CD8-positive, alpha-beta memory T cell (primary cell): ENCODE data around the gene AHRR. TPM values are rescaled to one million over a fixed set of nuclear protein-coding genes. Genes with fewer than 3 reads are reported as not detected.

Source experiments
- CTCF ChIA-PET: fragments of 350-600 bp; sonication (Branson Sonifier 250); formaldehyde crosslinking; loops from one replicate; lab custom pipeline; 2021; ENCODE audit warnings: antibody characterized with exemption; lab: Charles Lee
- POLR2A ChIA-PET: fragments of 350-600 bp; sonication (Branson Sonifier 250); formaldehyde crosslinking; loops from one replicate; lab custom pipeline; 2021; ENCODE audit warnings: antibody characterized with exemption; lab: Charles Lee
- DNase-seq, 5 donors: peaks; one replicate each; pipeline versions ENCODE4 v3.0.0 to v3.0.0-alpha.2; 2020 to 2022; ENCODE audit warnings: mixed read lengths in 1 of 5
- H3K27ac ChIP-seq: one replicate; pipeline ENCODE4 v1.7.0; 2013; ENCODE audit warnings: low read depth, mild to moderate bottlenecking, low read length, moderate library complexity
- H3K27me3 ChIP-seq: 2 replicates; pipeline ENCODE4 v1.7.0; 2013; ENCODE audit warnings: low read length, mild to moderate bottlenecking; ENCODE audit not compliant: insufficient read depth, poor library complexity, severe bottlenecking
- H3K36me3 ChIP-seq: 2 replicates; pipeline ENCODE4 v1.7.0; 2013; ENCODE audit warnings: mild to moderate bottlenecking, low read length, moderate library complexity; ENCODE audit not compliant: insufficient read depth
- H3K4me1 ChIP-seq: 2 replicates; pipeline ENCODE4 v1.7.0; 2013; ENCODE audit warnings: mild to moderate bottlenecking, low read length, moderate library complexity; ENCODE audit not compliant: insufficient read depth
- H3K4me3 ChIP-seq: 2 replicates; pipeline ENCODE4 v1.7.0; 2013; ENCODE audit warnings: mild to moderate bottlenecking, low read length
- H3K9me3 ChIP-seq: 2 replicates; pipeline ENCODE4 v1.7.0; 2013; ENCODE audit warnings: mild to moderate bottlenecking, low read length
- H3K27ac Mint-ChIP-seq, 8 donors: one replicate each; pipeline ENCODE4 v1.8.0; 2020 to 2021; ENCODE audit warnings: mixed read lengths in 8 of 8, mild to moderate bottlenecking in 6 of 8, inconsistent platforms in 3 of 8, moderate library complexity in 3 of 8
- H3K27me3 Mint-ChIP-seq, 2 donors: one replicate each; pipeline ENCODE4 v1.8.0; 2020 to 2021; ENCODE audit warnings: mixed read lengths in 2 of 2, mild to moderate bottlenecking in 1 of 2, moderate library complexity in 1 of 2
- H3K36me3 Mint-ChIP-seq, 3 donors: one replicate each; pipeline ENCODE4 v1.8.0; 2020 to 2021; ENCODE audit warnings: mixed read lengths in 3 of 3, inconsistent platforms in 1 of 3, mild to moderate bottlenecking in 1 of 3
- H3K4me1 Mint-ChIP-seq, 3 donors: one replicate each; pipeline ENCODE4 v1.8.0; 2020 to 2021; ENCODE audit warnings: mixed read lengths in 3 of 3, inconsistent platforms in 1 of 3, mild to moderate bottlenecking in 1 of 3
- H3K4me3 Mint-ChIP-seq, 7 donors: one replicate each; pipeline ENCODE4 v1.8.0; 2020 to 2021; ENCODE audit warnings: mixed read lengths in 7 of 7, mild to moderate bottlenecking in 6 of 7, moderate library complexity in 4 of 7, inconsistent platforms in 2 of 7
- H3K9me3 Mint-ChIP-seq, 5 donors: one replicate each; pipeline ENCODE4 v1.8.0; 2020 to 2022; ENCODE audit warnings: mixed read lengths in 5 of 5, mild to moderate bottlenecking in 3 of 5, moderate library complexity in 2 of 5, inconsistent platforms in 1 of 5
- polyA plus RNA-seq: library from polyadenylated mRNA; unstranded; fragments of 300-500 nt; fragmentation: Illumina TruSeq; gene quantifications from one replicate; pipeline ENCODE4 v1.2.3, GENCODE V29; 2021
- total RNA-seq, 2 experiments: library from RNA; stranded (reverse); gene quantifications; one replicate each; pipeline ENCODE4 v1.2.3, GENCODE V29; 2021

AHRR gene
- total and polyA plus RNA-seq, 3 experiments from 2014 or later = 31.7 to 38.2 TPM; not detected in 1

DNA sequence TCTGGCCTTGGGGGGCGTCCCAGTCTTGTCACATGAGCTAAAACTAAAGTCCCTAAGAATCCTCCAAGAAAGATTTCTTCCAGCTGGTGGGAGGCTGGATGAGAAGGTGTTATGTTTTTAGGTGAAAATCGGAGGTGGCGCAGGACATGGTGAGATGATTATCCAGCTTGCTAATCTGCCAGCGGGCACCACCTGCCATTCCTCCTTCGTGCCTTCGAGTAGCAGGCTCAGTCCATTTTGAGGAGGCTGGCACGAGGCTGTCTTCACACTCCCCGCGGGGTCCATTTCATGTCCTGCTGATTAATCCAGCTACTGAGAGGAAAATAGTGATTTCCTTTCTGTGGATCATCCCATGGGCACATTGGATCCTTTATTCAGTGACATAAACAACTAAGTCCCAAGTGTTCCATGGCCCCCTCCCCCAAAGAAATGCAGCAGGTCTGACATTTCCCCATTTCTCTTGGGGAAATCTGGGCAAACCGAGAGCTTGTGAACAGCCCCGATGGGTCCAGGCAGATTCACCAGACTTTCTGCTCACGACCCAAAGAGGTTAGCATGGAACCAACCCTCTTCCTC, 83.2 kb downstream of the AHRR start:
- Mint-ChIP-seq H3K27me3 (peaks cover 16 to 42% of the 10 kb centered on the region in 2 donors), H3K4me3 (no peak overlapping the region), H3K27ac (no peak overlapping the region), H3K36me3 (peaks cover 0 to 2% (median 0%) of the 10 kb centered on the region in 3 donors), H3K4me1 (peaks cover 0 to 4% (median 0%) of the 10 kb centered on the region in 3 donors), H3K9me3 (peaks cover 0 to 4% (median 0%) of the 10 kb centered on the region in 5 donors)
- H3K27me3 ChIP-seq = peaks cover 5% of the 10 kb centered on the region
- POLR2A ChIA-PET = no interaction called here
- H3K4me3 ChIP-seq = no peak overlapping the region
- no peaks in the 10 kb centered on the region for H3K9me3 ChIP-seq
- H3K27ac ChIP-seq = no peak overlapping the region
- no peaks in the 10 kb centered on the region for H3K36me3 ChIP-seq
- CTCF ChIA-PET = no interaction called here
- H3K4me1 ChIP-seq = no peaks in the 10 kb centered on the region
- no peak for DNase-seq

GRCh38 chr5:405421-405820, 83.9 kb downstream of the AHRR start:
- CTCF ChIA-PET = no interaction called here
- Mint-ChIP-seq H3K27ac (no peak overlapping the region), H3K9me3 (peaks cover 0 to 4% (median 0%) of the 10 kb centered on the region in 5 donors), H3K27me3 (peaks cover 17 to 37% of the 10 kb centered on the region in 2 donors), H3K4me3 (no peak overlapping the region), H3K4me1 (no peaks in the 10 kb centered on the region), H3K36me3 (peaks cover 0 to under 1% (median 0%) of the 10 kb centered on the region in 3 donors)
- Histone ChIP-seq H3K4me3 (no peak overlapping the region), H3K27me3 (peaks cover 5% of the 10 kb centered on the region), H3K27ac (no peak overlapping the region), H3K4me1 (no peaks in the 10 kb centered on the region), H3K36me3 (no peaks in the 10 kb centered on the region), H3K9me3 (no peaks in the 10 kb centered on the region)
- no peak for DNase-seq
- POLR2A ChIA-PET = no interaction called here

- no peaks in the 10 kb centered on the region for H3K36me3 Mint-ChIP-seq
- H3K4me3 Mint-ChIP-seq = no peak overlapping the region
- DNase-seq = no peak
- Histone ChIP-seq H3K36me3 (no peaks in the 10 kb centered on the region), H3K27ac (no peak overlapping the region), H3K27me3 (peaks cover 1% of the 10 kb centered on the region), H3K4me3 (no peak overlapping the region), H3K9me3 (no peaks in the 10 kb centered on the region), H3K4me1 (no peaks in the 10 kb centered on the region)
- H3K4me1 Mint-ChIP-seq = no peaks in the 10 kb centered on the region
- POLR2A ChIA-PET = no interaction called here
- H3K27me3 Mint-ChIP-seq = peaks cover 17 to 39% of the 10 kb centered on the region in 2 donors
- CTCF ChIA-PET = no interaction called here
- no peak overlapping the region for H3K27ac Mint-ChIP-seq
- H3K9me3 Mint-ChIP-seq = peaks cover 0 to 4% (median 0%) of the 10 kb centered on the region in 5 donors
These were observed 84.5 kb downstream of the AHRR start for GRCh38 chr5:406041-406440.

DNA sequence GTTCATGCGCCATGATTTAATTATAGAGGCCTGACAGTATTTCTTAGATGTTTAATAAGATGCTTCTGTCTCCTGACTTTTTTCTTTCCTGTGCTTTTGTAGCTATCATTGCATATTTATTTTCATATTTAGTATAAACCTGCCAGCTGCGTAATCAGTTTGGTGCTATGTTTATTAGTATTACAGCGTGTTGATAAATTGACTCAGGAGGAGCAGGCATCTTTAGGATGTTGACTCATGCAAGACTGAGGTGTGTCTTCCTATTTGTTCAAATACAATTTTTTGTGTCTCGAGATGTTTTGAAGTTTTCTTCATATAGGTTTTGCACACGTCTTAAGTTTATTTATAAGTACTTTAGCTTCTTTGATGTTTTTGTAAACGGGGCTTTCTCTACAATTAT, 85.5 kb downstream of the AHRR start:
- Mint-ChIP-seq H3K27ac (no peak overlapping the region), H3K4me3 (no peak overlapping the region), H3K4me1 (no peaks in the 10 kb centered on the region), H3K27me3 (peaks cover 15 to 33% of the 10 kb centered on the region in 2 donors), H3K9me3 (peaks cover 0 to 2% (median 0%) of the 10 kb centered on the region in 5 donors), H3K36me3 (no peaks in the 10 kb centered on the region)
- Histone ChIP-seq H3K4me3 (no peak overlapping the region), H3K4me1 (no peaks in the 10 kb centered on the region), H3K9me3 (no peaks in the 10 kb centered on the region), H3K36me3 (no peaks in the 10 kb centered on the region), H3K27ac (no peak overlapping the region), H3K27me3 (no peaks in the 10 kb centered on the region)
- POLR2A ChIA-PET = no interaction called here
- DNase-seq = no peak
- CTCF ChIA-PET = interaction anchor here (1.4 kb wide), 1 partner anchor 11 kb away, joined by 4 read pairs; no protein-coding TSS in a partner anchor

- Mint-ChIP-seq H3K4me1 (no peaks in the 10 kb centered on the region), H3K27me3 (peaks cover 15 to 28% of the 10 kb centered on the region in 2 donors), H3K9me3 (peaks cover 0 to 2% (median 0%) of the 10 kb centered on the region in 5 donors), H3K4me3 (no peak overlapping the region), H3K36me3 (no peaks in the 10 kb centered on the region), H3K27ac (no peak overlapping the region)
- ChIA-PET POLR2A (no interaction called here), CTCF (interaction anchor here (1.4 kb wide), 1 partner anchor 10 kb away, joined by 4 read pairs; no protein-coding TSS in a partner anchor)
- Histone ChIP-seq H3K4me3 (no peak overlapping the region), H3K9me3 (no peaks in the 10 kb centered on the region), H3K36me3 (no peaks in the 10 kb centered on the region), H3K27ac (no peak overlapping the region), H3K27me3 (no peaks in the 10 kb centered on the region), H3K4me1 (no peaks in the 10 kb centered on the region)
- DNase-seq = no peak
These were observed 86.3 kb downstream of the AHRR start for GRCh38 chr5:407801-408268.

DNA sequence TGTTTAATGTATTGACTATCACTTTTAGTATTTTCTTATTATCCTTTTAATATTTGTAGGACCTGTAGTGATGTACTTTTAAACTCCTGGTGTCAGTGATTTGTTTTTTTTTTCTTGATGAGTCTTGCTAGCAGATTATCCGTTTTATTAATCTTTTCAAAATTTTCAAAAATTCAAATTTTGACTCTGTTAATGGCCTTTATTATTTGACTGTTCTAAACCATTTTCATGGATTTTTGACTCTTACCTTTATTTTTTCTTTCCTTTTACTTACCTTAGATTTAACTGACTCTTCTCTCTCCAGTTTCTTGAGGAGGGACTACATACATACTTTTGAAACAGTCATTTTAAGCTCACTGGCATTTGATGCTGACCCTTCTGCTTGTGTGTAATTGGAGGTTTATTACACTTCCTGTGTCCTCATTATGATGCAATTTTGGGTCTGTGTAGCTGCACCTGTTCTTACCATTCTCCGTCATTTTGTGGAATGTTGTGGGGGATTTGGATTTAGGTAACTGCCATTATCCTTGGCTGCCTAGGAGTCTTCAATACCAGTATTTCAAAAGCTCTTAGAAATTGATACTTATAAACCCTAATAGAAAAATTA, 89.5 kb downstream of the AHRR start:
- H3K36me3 ChIP-seq = no peaks in the 10 kb centered on the region
- no peak for DNase-seq
- no peaks in the 10 kb centered on the region for H3K36me3 Mint-ChIP-seq
- H3K27ac ChIP-seq = no peak overlapping the region
- H3K27me3 ChIP-seq = no peaks in the 10 kb centered on the region
- ChIA-PET POLR2A (no interaction called here), CTCF (no interaction called here)
- H3K4me1 Mint-ChIP-seq = no peaks in the 10 kb centered on the region
- no peak overlapping the region for H3K4me3 Mint-ChIP-seq
- no peaks in the 10 kb centered on the region for H3K9me3 Mint-ChIP-seq
- no peak overlapping the region for H3K4me3 ChIP-seq
- no peak overlapping the region for H3K27ac Mint-ChIP-seq
- H3K9me3 ChIP-seq = no peaks in the 10 kb centered on the region
- peaks cover 7 to 12% of the 10 kb centered on the region in 2 donors for H3K27me3 Mint-ChIP-seq
- no peaks in the 10 kb centered on the region for H3K4me1 ChIP-seq

- POLR2A ChIA-PET = no interaction called here
- CTCF ChIA-PET = no interaction called here
- no peak overlapping the region for H3K27ac Mint-ChIP-seq
These were observed 90.2 kb downstream of the AHRR start for GRCh38 chr5:411728-412127.

More at GRCh38 chr5:411728-412127, 90.2 kb downstream of the AHRR start:
- H3K27me3 ChIP-seq = no peaks in the 10 kb centered on the region
- Mint-ChIP-seq H3K27me3 (peaks cover 7 to 12% of the 10 kb centered on the region in 2 donors), H3K4me3 (no peak overlapping the region), H3K9me3 (no peaks in the 10 kb centered on the region), H3K36me3 (no peaks in the 10 kb centered on the region), H3K4me1 (no peaks in the 10 kb centered on the region)
- H3K9me3 ChIP-seq = no peaks in the 10 kb centered on the region
- H3K4me3 ChIP-seq = no peak overlapping the region
- no peak overlapping the region for H3K27ac ChIP-seq
- DNase-seq = no peak
- no peaks in the 10 kb centered on the region for H3K4me1 ChIP-seq
- H3K36me3 ChIP-seq = no peaks in the 10 kb centered on the region
